Heart right ventricle (tissue), 16 donors: ENCODE data around the gene ENPP4. TPM values are rescaled to one million over a fixed set of nuclear protein-coding genes. Genes with fewer than 3 reads are reported as not detected.
A peak's percentile ranks its signal among the peaks of the same experiment; 100 is the strongest.
"Not testable (repeated sequence)": the region's sequence is repeated elsewhere in the genome, so short reads cannot be mapped to it uniquely, and the experiment has no call there.

Experiments used
- ATAC-seq, 8 donors: fragments of 200-7000 bp; cut with Tn5 transposase; one replicate each; pipeline ENCODE4 v1.9.1; 2020; ENCODE audit warnings: mild to moderate bottlenecking in 8 of 8, moderate library complexity in 8 of 8, moderate number of reproducible peaks in 1 of 8
- DNase-seq, 2 donors: peaks; one replicate each; pipeline ENCODE4 v3.0.0-alpha.2; 2020
- H3K27ac ChIP-seq, 10 donors: fragments of 200-600 bp; sonication (generic) in 2 of 10; one replicate each; pipeline versions ENCODE4 v1.5.0 to v1.8.0; 2020 to 2022; ENCODE audit warnings: mild to moderate bottlenecking in 3 of 10
- H3K27me3 ChIP-seq, 7 donors: fragments of 200-600 bp; one replicate each; pipeline ENCODE4 v1.8.0; 2021 to 2022; ENCODE audit warnings: mild to moderate bottlenecking in 2 of 7
- H3K36me3 ChIP-seq, 9 donors: fragments of 200-600 bp; sonication (generic) in 1 of 9; one replicate each; pipeline versions ENCODE4 v1.5.0 to v1.8.0; 2020 to 2022; ENCODE audit warnings: mild to moderate bottlenecking in 2 of 9
- H3K4me1 ChIP-seq, 9 donors: fragments of 200-600 bp; sonication (generic) in 1 of 9; one replicate each; pipeline versions ENCODE4 v1.5.0 to v1.8.0; 2020 to 2022; ENCODE audit warnings: mild to moderate bottlenecking in 4 of 9
- H3K4me3 ChIP-seq, 10 donors: fragments of 200-600 bp; sonication (generic) in 2 of 10; one replicate each; pipeline versions ENCODE4 v1.5.0 to v1.8.0; 2020 to 2022; ENCODE audit warnings: mild to moderate bottlenecking in 7 of 10, moderate library complexity in 2 of 10
- H3K9me3 ChIP-seq, 11 donors: fragments of 200-600 bp in 10 of 11; sonication (generic) in 2 of 11; one replicate each; pipeline versions ENCODE4 v1.5.0 to v1.8.0; 2013 to 2022; ENCODE audit warnings: mild to moderate bottlenecking in 2 of 11, control low read depth in 1 of 11, moderate library complexity in 1 of 11
- CTCF ChIP-seq, 9 donors: fragments of 200-600 bp; sonication (generic) in 2 of 9; IDR thresholded peaks; one replicate each; pipeline versions ENCODE4 v1.5.0 to v1.8.0; 2021 to 2022; ENCODE audit warnings: antibody characterized with exemption in 9 of 9, mild to moderate bottlenecking in 5 of 9, moderate library complexity in 1 of 9
- WGBS, 2 donors: extraction: QIAGEN DNeasy Blood & Tissue Kit; methylation state at CpG; one replicate each; pipeline ENCODE4 v1.1.7; 2013; ENCODE audit warnings: inconsistent platforms in 1 of 2; 5-methylcytosine and 5-hydroxymethylcytosine counted together
- intact Hi-C, 10 donors: fragments of 100-400 bp; cut with DNase I; formaldehyde crosslinking; loops; one replicate each; pipeline versions ENCODE4 v1.11.1 to v1.14.2; 2022
- polyA plus RNA-seq, 2 donors: library from polyadenylated mRNA; stranded (reverse); fragments of 200-250 nt; gene quantifications; one replicate each; pipeline ENCODE4 v1.2.3, GENCODE V29; 2013
- total RNA-seq, 10 donors: library from RNA; stranded (reverse); fragmentation: NEBNext Ultra II Directional in 3 of 10; extraction: Animal tissue kit (Norgen Biotek cat#: 25700) in 3 of 10; gene quantifications; one replicate each; pipeline versions ENCODE4 v1.2.1 to v1.2.4, GENCODE V29; 2021 to 2023
- donor health status: Arrhythmogenic right ventricular cardiomyopathy.
- donor health status: ischemic (EF 13 %, LVEDD 7.1; RV severe dilation, severe dysfunction).
- donor health status: healthy with polysubstance abuse.
- donor health status: DM: no; HTN: yes; CAD: no.
- donor health status: DM: no; HTN: no; CAD: no.
- donor health status: ischemic (EF 25% LVEDD 6.9; RV normal size, moderate dysfunction).
- donor health status: ischemic (EF 25% LVEDD 5.7; RV mildly dilated, moderate dysfunction).
- donor health status: healthy.
- donor health status: DM: yes; HTN: yes; CAD: no.
- donor health status: Ischemic cardiomyopathy.
- donor health status: ischemic (EF 35%, LVEDD 5.7; RV mildly dilated, moderate dysfunction).
- donor health status: nonischemic (EF 11% LVEDD 7.7; RV severe dilation, severe dysfunction).
- donor health status: DM: yes; HTN: yes; CAD: no.
- donor health status: PGD.
- donor health status: ischemic (EF 29% LVEDD 5.4; RV normal size, mild dysfunction).
- donor health status: nonischemic (EF 23%, LVEDD 6.1; RV moderate dilation, normal function).

ENPP4 gene
- total and polyA plus RNA-seq, 12 donors: 9.2 to 23.8 (median 18.8) TPM

GRCh38 chr6:46118157-46118556, 11.6 kb upstream of the ENPP4 start:
- DNase-seq: no peak
- intact Hi-C loops: no loop called here
- Histone ChIP-seq H3K9me3 (no peaks in the 10 kb centered on the region), H3K36me3 (no peaks in the 10 kb centered on the region), H3K27me3 (no peaks in the 10 kb centered on the region), H3K4me3 (no peak overlapping the region), H3K4me1 (no peaks in the 10 kb centered on the region), H3K27ac (no peak overlapping the region)
- TF ChIP-seq CTCF (IDR thresholded peaks at IDR 0.05): no peak
- WGBS, 2 donors: 94 to 97% methylated on average over 1 of the region's 1 CpG
- no peak for ATAC-seq

- TF ChIP-seq CTCF (IDR thresholded peaks at IDR 0.05): no peak
- H3K4me1 ChIP-seq: no peaks in the 10 kb centered on the region
- no peak overlapping the region for H3K27ac ChIP-seq
- ATAC-seq: no peak
- intact Hi-C loops: no loop called here
- DNase-seq: no peak
- no peaks in the 10 kb centered on the region for H3K36me3 ChIP-seq
- no peaks in the 10 kb centered on the region for H3K27me3 ChIP-seq
- no peaks in the 10 kb centered on the region for H3K9me3 ChIP-seq
- H3K4me3 ChIP-seq: no peak overlapping the region
- 76 to 88% methylated on average over 3 of the region's 3 CpGs for WGBS, 2 donors
Observed at GRCh38 chr6:46118836-46119235, 11.0 kb upstream of the ENPP4 start.

GRCh38 chr6:46119679-46120078, 10.1 kb upstream of the ENPP4 start:
- H3K4me3 ChIP-seq, H3K27me3 ChIP-seq, H3K36me3 ChIP-seq, H3K9me3 ChIP-seq, H3K4me1 ChIP-seq, ATAC-seq, DNase-seq, H3K27ac ChIP-seq, intact Hi-C loops: not testable (repeated sequence)
- WGBS, 2 donors: 72 to 85% methylated on average over 5 of the region's 5 CpGs

- H3K9me3 ChIP-seq: no peaks in the 10 kb centered on the region
- H3K27me3 ChIP-seq: no peaks in the 10 kb centered on the region
- H3K36me3 ChIP-seq: no peaks in the 10 kb centered on the region
- DNase-seq: no peak
- peak overlapping the region in 2 of 10 donors; percentile 89 to 90 for H3K27ac ChIP-seq
- intact Hi-C loops: loop anchor here in 1 of 10 donors (5.0 kb wide), 1 partner anchor 36 kb away; no protein-coding TSS in a partner anchor
- peak overlapping the region in 6 of 10 donors; percentile 60 to 86 (median 77) for H3K4me3 ChIP-seq
- TF ChIP-seq CTCF (IDR thresholded peaks at IDR 0.05): no peak
- no peak for ATAC-seq
- 75 to 92% methylated on average over 3 of the region's 3 CpGs for WGBS, 2 donors
- H3K4me1 ChIP-seq: peaks cover 2 to 45% (median 18%) of the 10 kb centered on the region in 9 donors
Observed at GRCh38 chr6:46128476-46128875, 1.3 kb upstream of the ENPP4 start.

GRCh38 chr6:46129291-46129628, 529 bp upstream of the ENPP4 start:
- H3K9me3 ChIP-seq: no peaks in the 10 kb centered on the region
- ATAC-seq (peak in 6 of 8 donors; percentile 3 to 30 (median 22)), DNase-seq (no peak)
- 8 to 9% methylated on average over 10 of the region's 10 CpGs for WGBS, 2 donors
- peak overlapping the region; percentile 60 to 86 (median 75) for H3K4me3 ChIP-seq
- no peaks in the 10 kb centered on the region for H3K36me3 ChIP-seq
- intact Hi-C loops: loop anchor here in 1 of 10 donors (5.0 kb wide), 1 partner anchor 37 kb away; no protein-coding TSS in a partner anchor
- H3K27me3 ChIP-seq: no peaks in the 10 kb centered on the region
- peaks cover 2 to 48% (median 22%) of the 10 kb centered on the region in 9 donors for H3K4me1 ChIP-seq
- peak overlapping the region in 9 of 10 donors; percentile 54 to 90 (median 79) for H3K27ac ChIP-seq
- no peak for TF ChIP-seq CTCF (IDR thresholded peaks at IDR 0.05)
